CD4-positive, alpha-beta T cell treated with Interleukin-17A for 4 hours (primary cell): ENCODE measurements around the gene SMIM21.

Experiments used
- DNase-seq: peaks from one replicate; pipeline ENCODE4 v3.0.0-alpha.2; 2020; ENCODE audit warnings: mixed read lengths

SMIM21 gene

DNA sequence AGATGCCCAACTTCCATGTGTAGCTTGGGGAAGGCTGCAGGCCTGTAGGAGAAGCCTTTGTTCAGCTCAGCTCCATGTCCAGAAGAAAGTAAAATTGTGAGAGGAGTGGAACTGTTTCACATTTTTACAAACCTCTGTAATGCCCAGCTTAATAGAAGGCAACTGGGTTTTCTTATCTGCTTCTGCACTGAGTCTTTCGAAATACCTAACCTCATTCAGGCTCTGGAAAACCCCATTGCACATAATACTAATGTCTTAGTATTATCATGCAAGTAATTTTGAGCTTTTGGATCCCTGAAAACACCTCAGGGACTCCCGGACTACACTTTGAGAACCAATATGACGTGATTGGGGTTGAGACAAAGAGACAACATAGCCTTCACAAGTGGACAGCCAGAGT, 5.8 kb downstream of the SMIM21 start:
- DNase-seq = no peak

DNA sequence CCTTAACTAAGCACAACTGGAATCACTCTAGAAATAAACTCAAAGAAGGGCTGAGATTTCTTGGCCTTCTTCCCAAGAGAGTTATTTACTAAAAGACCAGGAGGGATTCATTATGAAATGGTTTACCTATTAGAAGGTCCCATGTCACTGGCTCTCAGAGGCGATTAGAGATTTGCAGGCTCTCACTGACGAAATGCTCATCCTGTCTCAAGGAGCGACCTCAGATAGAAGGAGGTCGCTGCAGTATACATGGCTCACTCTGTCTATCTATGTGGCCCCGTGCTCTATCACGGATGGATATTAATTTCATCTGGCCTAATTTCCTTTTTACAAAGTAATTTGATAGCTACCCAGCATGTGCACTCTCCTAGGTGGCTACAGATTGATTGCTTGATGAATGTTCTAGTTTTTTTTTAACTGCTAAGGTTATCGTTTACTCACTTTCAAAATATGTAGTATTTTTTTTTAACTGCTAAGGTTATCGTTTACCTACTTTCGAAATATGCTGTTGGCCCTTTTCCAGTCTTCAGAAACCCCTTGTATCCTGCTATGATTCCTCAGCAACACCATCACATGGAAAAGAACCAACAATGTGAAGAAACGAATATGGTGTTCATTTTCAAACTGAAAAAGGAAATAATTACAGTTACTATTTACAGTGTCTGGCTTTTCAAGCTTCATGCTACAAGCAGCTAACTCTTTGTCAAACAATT, 9.1 kb downstream of the SMIM21 start:
- DNase-seq = no peak

DNA sequence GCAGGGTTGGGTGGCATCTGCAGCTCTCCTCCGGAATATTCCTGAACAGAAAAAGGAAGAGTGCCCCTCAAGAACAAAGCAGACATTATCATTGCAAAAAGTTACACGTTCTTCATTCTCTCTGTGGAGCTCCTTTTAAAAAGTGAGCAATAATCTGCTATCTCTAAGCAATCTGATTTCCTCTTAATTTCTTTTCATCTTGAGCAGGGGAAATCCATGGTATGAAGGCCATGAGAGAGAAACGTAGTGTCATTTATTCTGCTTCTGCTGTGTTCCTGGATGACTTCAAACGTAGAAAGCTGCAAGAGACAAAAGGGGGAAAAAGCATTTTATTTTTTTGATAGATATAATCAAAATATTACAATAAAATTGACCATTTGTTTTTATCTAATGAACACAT, 16.9 kb downstream of the SMIM21 start:
- DNase-seq = no peak

DNA sequence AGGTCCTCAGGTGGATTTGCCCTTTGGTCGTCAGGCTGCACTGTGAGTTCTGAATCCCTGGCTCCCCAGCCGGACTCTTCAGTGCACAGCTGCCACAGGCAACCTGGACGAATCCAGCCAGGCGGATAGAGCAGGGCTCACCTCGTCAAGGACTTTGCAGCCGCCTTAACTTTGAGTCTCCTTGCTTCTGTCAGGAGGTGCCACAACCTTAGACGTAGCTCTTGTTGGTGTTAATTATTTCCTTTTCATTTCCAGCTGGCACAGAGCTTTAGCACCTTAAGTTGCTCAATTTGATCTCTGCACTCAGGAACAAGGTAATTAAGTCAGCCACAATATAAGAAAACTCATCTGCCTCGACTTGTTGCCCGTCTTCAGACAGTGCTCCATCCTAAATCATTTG, 17.7 kb downstream of the SMIM21 start:
- no peak for DNase-seq

DNA sequence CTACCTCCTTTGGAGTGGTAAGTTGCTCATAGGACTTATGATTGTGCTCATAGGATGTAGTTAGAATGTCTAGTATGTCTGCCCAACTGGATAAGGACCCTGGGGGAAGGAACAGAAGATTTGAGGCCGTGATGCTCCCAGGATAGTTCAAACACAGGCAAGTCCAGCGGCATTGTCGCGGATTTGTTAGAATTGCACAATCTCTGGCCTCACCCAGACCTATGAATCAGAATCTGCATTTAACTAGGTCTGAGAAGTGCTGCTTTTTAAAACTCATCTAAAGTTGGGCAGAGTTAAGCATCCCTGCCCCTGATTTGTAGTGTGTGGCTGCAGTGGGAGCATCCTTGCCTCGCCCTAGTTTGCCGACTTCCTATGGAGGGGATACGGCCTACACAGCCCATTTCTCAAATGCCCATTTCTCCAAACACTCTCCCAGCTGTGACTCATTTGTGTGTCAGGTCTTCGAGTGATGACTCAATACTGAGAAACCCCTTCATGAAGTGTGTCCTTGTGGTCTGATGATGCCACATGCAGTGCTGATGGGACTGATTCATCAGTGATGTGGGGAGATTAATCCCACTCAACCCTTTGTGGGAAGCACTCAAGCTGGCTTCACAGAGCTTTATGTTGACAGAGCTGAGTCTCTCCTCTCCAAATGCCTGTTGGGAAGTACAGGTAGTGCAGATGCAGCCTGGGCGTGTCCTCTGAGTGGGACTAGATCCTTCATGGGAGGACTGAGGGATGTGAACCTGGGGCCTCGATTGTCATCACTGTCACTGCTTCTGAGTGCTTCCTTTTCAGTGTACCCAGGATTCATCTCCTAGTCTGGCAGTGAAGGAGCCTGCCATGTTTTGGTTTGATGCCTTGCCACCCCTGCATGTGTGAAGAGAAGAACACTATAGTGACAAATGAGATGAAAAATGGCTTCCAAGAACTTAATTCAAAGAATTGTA, 18.7 kb downstream of the SMIM21 start:
- DNase-seq = no peak

DNA sequence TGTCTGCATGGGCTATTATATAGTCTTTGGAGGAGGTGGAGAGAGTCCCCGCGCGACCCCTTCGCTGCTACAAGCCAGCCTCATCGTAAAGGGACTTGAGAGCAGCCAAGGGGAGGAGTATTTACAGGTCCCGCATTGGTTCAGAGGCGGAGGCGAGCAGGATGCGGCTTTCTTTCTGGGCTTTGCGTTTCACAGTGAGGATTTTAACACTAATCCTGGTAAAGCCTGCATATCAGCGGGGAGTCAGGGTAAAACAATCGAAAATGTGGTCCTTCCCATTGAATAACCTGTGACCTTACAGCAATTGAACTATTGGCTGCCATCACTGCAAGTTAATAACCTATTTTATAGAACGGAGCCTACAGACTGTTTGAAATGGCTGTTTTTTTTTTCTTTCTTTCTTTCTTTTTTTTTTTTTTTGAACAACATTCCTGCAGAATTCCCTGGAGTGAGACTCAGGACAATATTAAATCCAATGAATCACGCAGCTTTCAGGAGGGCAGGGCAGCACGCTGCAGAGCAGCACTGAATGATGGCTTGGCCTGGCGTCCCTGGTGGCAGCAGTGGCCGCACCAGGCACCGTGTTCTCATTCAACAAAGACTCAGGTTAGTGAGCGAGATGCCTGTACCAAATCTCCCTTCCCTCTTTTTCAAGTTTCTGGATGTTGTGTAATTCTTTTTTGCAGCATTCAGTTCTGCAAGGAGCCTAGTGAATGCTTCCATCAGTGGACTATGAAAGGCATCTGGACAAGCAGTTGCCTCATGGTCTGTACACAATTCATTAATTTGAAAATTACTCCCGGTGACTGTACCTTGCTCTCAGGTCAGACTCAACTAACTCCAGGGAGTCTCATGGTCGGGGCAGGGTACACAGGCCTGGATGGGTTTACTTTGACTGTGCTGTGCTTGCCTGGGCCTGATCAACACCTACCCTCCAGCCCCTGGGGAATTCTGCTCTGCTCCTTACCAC, 19.8 kb downstream of the SMIM21 start:
- no peak for DNase-seq

DNA sequence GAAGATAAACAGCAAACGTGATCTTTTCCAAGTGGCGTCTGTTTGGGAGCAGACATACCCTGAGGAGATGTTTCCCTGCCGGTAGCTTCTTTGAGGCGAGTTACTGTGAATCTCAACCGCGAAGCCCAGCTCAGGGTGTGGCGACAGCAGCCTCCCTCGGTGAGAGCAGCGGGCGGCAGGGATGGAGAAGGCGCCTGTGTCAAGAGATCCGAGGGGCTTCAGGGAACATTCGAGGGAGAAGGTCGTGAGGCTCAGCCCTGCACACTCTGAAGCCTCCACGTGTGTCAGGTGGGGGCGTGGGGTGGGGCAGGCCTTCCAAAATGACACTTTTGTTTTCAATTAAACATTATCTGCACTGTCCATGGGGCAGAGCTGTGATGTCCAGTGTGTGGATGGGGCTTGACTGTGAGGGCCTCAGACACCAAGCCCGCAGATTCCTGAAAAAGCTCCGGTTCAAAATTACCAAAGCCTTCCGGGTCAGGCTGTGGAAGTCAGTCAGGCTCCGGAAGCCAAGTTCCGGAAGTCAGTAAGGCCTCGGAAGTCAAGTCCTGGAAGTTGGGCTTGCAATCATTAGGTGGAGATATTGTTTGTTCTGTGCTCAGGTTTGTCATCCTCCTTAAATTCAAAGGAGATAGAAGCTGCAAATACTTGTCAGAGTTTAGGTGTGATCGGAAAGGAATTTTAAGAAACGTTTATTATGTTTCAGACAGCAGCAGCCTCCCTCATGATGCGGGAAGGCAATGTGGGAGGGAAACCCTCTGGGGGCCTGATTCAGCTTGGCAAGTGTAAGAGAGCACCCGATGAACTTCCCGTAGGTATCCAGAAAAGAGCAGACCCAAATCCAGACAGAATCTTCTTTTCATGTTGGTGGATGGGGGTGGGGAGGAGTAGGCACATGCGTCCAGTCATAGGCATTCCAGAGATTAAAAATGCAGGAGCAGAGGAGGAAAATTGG, 20.7 kb downstream of the SMIM21 start:
- DNase-seq = no peak

DNA sequence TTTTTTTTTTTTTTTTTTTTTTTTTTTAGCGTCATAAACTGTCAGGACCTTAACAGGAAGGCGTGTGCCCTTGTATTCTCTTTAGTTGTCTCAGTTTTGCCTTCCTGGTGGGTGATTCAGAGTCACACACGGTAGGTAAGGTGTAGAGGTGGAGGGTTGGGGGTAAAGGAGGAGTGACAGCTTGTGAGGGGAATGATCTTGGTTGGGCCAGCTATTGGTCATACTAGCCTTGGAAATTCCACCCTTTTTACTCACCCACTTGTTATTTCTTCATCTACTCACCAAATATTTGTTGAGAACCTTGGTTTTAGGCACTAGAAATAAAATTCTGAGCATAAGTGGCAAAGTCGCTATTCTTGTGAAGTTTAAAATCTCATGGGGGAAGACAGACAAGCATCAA, 22.2 kb downstream of the SMIM21 start:
- DNase-seq = no peak

DNA sequence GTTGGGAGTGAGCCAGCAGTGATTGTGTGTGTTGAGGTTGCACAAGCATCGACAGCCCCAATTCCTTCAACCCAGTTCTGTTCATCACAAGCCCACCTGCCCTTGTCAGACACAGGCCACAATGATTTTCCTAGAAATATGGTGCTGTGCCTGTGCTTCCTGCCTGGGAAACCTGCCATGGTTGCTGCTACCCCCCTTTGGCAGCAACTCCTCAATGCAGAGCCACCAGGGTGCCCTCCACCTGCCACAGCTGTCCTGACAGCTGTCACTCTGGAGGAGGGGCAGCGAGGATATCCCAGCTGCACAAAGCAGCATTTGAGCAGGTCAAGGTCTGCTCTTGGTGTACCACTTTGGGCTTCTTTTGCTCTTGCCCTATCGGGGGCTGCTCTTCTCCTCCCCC, 27.1 kb downstream of the SMIM21 start:
- no peak for DNase-seq

DNA sequence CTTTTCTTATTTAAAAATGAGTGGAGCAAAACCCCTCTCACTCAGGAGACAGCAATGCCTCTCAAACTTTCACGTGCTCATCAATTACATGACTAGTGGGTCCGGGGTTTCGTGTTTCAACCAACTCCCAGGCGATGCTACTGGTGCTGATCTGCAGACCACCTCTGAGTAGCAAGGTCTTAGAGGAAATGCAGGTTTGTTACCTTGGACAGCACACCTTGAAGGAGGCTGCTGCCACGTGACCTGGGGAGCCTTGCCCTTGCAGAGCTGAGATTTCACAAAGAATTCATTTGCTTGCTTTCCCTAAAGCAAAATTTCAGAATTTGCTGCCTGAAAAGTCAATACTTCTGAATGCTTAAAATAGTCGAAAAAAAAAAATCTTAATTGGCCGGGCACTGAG, 32.4 kb downstream of the SMIM21 start:
- DNase-seq = no peak

DNA sequence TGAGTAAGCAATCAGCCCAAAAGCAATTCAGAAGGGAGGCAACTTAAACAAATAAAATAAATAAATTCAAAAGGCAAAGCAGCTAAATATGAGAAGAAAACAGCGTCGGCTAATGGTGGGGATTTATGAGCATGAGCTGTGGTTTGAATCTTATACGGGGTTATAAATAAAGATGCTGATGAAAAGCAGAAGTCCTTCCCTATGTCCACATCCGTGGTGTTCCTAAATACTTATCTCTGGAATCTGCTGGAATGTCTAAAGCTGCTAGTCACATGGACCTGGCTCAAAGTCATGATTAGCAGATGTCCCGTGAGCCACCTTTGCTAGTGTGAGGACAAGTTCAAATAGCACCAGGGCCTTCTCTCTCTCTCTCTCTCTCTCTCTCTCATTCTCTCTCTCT, 33.8 kb downstream of the SMIM21 start:
- no peak for DNase-seq

DNA sequence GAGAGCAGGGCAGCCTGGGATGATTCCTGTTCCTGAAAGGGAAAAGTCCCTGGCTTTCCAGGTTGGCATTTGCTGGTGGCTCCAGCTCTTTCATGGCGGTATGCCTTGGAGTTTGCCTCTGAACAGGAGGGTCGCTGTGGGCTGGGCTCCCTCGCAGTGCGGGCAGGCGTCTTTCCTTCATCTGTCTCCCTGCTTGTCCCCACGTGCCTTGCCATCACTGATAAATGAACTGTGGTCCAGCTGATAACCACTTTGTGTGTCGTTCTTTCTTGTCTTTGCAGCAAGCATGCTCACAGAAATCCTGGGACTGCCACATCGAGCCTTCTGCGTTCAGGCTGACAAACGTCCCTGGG, 35.3 kb downstream of the SMIM21 start:
- DNase-seq = no peak

DNA sequence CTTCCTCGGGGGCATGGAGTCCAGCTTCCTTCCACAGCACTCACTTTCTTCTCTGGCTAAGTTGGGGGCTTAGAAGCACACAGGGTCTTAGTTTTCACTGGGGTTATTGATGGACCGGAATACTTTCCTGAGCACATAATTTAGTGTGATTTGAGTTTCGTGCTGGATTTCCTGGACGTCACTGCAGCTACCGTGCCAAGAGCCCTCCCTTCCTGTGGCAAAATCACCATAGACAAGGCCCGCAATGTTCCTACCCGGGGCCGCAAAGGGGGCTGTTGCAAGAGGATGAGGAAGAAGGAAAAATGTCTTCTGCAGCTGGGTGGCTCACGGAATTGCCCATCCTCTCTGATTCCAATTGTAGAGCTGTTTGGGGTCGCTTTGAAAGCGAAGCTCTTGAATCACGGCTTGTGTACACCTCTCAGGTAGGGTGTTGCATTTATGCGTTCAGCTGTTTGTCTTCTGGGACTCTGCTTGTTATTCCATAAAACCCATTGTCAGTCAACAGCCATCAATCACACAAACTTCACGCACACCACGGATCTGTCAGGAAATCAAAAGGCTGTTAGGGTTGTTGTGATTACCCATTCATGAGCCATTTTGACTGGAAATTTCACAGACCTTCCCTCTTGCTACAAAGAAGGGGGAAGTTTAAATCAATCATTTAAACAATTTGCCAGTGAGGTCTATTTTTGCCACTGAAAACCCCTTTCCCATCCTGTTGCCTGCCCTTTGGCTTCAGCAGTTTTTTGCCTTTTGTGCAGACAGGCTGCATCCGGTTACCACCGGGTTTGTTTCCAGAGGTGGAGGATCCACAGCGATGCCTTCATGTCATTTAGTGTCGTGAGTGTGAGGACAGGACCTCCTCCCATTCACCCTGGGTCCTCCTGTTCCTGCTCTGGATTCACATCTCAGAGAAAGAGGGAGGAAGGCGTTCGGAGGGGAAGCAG, 36.0 kb downstream of the SMIM21 start:
- no peak for DNase-seq

DNA sequence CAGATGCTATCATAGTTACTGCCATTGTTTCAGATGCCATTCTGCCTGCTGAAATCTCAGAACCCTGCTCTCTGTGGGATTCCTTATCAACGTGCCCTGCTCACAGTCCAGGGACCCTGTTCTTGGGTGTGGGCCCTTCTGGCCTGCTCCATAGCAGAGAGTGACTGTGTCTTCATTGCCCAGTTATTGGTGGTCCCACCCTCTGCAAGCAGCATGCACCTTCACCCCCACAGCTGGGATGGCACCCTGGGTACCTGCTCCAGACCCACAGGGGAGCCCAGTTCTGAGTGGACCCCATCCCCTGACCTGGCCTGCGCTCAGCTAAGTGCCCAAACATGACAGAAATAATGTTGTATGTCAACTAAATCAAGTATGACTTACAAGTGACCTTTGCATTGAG, 36.6 kb downstream of the SMIM21 start:
- no peak for DNase-seq

DNA sequence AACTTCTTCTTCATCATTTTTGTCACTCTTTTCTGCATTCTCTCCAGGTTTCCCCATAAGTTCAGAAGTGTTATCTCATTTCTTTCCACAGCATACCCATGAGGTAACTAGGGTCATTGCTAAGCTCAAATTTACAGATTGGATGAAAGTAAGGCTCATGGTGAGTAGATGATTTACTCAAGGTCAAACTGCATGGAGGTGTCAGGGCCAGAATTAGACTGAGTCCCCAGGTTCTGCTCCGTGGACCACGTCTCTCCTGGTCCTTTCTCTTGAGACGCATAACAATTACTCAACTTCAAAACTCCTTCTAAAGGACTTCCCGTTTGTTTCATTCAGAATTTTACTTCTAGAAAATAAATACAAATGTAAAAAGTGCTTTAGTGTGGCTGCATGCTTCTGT, 43.4 kb downstream of the SMIM21 start:
- DNase-seq = no peak

DNA sequence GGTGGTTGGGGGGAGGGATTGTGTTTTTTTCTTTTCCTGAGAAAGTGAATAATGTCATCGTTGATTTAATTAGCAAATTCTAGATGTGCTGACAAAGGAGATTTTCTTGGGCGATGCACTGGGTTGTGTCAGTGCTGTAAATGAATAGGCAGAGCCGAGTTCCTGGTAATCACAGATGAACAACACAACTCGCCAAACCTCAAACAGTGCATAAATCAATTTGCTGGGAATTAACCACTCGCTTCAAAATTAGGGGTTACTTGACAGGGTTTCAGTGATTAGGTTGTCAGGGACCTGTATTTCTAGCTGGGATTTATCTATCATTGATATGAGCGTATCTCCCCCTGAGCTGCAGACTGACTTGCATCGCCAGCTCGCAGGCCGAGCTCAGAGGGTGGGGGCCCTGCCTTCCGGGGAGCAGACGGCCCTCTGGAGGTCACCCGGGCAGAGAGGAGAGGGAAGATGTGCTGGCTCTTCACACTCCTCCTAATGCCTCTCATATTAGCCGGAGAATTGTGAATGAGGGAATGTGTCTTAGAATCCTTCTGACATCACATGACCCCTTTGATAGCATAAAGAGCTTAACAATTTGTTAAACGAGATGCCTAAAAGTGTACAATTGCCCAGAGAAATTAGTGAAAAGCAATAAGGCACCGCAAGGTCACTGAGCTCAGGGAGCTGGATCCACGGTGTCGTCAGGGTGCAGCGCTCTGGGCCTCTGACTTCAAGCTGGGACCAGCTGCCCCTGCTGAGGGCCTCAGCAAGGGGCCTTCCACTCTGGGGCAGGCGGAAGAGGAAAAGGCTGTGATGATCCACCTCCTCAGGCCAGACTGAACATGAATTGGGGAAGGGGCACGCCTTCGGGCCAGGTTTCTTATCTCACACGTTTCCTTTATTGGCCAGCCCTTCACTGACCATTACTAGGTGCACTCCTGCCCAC, 48.9 kb downstream of the SMIM21 start:
- DNase-seq = no peak

DNA sequence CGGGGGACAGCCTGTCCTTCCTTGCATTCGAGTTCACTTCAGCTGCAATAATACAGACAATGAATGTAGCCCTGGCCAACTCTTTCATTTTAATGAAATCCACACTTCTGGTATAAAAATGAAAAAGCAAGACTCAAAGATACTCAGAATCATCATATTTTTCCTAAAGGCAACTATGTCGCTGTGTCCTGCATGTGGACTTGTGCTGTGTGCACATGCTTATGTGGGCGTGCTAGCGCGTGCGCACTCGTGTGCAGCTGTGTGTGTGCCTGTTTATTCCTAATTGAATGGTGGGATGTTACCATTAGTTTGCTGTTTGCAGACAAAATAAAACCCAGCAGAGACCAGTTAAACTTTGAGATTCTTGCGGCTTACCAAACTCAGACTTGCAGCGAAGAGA, 49.6 kb downstream of the SMIM21 start:
- no peak for DNase-seq

DNA sequence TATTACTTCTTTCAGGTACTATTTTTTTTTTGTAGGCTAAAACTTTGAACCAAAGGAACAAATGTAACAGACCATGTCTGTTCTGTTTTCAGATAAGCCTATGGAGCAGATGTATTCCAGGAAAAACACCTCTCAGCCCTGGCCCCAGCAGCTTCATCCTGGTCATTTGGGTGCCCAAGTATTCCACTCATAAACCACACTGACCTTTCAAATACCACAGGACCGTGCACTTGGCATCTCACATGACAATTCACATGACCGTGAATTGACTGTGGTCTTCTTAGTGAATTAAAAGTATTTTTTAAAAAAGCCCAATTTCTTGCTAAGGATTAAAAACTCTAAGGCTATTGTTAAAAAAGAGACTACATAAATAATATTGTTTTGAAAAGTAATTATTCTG, 50.2 kb downstream of the SMIM21 start:
- DNase-seq = no peak

DNA sequence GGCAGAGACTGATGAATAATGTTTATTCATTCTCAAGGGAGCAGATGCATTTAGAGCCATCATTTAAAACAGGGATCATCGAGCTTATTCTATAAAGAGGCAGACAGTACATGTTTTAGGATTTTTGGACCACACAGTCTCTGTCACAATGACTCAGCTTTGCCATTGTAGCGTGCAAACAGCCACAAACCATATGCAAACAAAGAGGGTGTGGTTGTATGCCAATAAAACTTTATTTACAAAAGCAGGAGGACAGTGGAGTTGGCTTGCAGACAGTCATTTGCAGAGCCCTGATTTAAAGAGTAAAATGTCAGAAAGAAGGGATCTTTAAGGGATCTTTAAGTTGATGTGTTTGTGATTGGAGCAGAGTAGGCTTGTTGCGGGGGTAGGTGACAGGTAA, 51.5 kb downstream of the SMIM21 start:
- DNase-seq = no peak

DNA sequence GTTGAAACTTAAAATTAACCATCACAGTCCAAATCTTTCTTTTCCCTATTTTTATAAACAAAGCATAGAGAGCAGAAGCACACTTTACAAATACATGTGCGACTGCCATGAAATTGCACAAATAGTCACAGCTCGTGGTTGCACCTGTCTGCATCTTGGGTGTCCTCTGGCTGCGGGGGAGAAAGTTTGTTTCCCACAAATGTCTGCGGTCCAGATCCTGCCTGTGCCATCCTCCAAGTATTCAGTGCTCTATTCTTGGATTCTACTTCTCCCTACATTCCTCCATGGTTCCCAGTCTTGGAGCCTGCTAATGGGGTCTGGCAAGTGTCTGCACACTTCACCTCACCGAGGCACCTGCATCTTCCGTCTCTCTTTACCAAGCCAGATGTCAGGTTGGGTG, 52.2 kb downstream of the SMIM21 start:
- DNase-seq = no peak
